NOMO-1 treated with DMSO at 0.1 percent for 48 hours (cell line): ENCODE results near the gene KIF21A.

Experiments
- DNase-seq: peaks from one replicate; lab custom pipeline; 2025; ENCODE audit not compliant: unreplicated experiment; lab: John Stamatoyannopoulos, UW

Gene KIF21A

GRCh38 chr12:39392154-39392925, 50.6 kb downstream of the KIF21A start:
- DNase-seq: no peak

GRCh38 chr12:39390752-39391151, 52.2 kb downstream of the KIF21A start:
- DNase-seq: no peak

GRCh38 chr12:39389399-39390150, 53.3 kb downstream of the KIF21A start:
- DNase-seq: no peak

DNA sequence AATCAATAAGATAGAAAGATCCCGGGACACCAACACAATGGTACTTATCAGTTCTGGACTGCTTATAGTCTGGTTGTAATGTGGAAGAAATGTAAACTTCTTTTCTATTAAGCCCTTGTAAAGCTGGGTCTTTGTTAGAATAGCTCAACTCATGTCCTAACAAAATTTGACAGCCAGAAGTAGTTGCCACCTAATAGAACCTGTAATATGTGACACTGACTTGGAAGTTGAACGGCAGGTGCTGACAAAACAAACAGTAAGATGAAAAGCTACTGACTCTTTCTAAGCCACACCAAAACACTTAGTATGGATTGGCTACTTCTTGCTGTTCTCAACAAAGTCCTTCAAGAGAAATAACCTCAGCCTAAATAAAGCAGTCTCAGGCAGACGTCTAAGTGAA, 56.6 kb downstream of the KIF21A start:
- DNase-seq: no peak

DNA sequence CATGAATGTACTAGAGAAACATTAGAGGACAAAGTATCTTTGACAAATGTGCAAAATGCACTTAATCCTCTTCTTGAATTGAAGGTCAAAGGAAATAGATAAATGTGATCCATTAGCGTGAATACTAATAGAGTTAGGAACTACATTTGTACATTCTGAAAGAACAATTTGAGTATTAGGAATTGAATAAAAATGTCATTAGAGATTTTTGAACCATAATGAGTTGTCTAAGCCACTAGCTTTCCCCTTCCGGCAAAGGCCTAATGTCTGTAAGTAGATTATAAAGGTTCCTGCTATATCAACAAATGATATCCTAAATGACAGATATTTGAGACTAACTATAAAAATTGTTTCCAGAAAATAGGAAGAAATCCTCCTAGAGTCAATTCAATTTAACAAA, 59.8 kb downstream of the KIF21A start:
- DNase-seq: no peak

DNA sequence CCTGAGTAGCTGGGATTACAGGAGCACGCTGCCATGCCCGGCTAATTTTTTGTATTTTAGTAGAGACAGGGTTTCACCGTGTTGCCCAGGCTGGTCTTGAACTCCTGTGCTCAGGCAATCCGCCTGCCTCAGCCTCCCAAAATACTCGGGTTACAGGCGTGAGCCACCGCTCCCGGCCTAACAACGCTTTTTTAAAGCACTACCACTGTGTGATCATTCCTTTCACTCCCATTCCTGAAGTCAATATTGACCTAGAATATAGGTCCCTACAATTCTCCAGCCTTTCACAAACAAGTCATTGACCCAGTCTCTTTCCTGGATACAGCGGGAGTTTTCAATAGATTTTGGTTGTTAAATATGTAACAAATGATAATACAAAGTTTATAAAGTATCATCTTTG, 62.8 kb downstream of the KIF21A start:
- no peak for DNase-seq

GRCh38 chr12:39378341-39378740, 64.6 kb downstream of the KIF21A start:
- DNase-seq: no peak

- DNase-seq: no peak
Observed at GRCh38 chr12:39375206-39375808, 67.6 kb downstream of the KIF21A start.

DNA sequence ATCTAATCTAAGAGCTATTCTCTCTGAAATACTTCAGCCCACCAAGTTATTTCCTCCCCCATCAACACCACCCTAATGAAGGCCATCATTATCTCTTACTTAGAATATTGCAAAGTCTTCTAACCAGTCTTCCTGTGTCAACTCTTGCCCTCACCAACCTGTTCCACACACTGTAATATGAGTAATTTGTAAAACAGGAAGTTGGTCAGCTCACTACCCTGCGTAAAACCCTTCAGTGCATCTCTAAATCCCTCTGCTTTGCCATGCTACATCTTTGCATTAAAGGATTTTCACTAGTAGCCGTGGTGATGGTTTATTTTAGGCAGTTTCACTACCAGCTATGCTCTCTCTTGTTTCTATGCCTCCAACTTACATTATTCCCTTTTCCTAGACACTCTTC, 70.0 kb downstream of the KIF21A start:
- DNase-seq: peak; percentile 69

GRCh38 chr12:39372204-39372925, 70.6 kb downstream of the KIF21A start:
- DNase-seq: no peak

GRCh38 chr12:39369756-39370155, 73.2 kb downstream of the KIF21A start:
- no peak for DNase-seq

- no peak for DNase-seq
Observed at GRCh38 chr12:39368891-39369290, 74.0 kb downstream of the KIF21A start.

- DNase-seq: no peak
Observed at GRCh38 chr12:39368096-39368495, 74.8 kb downstream of the KIF21A start.

DNA sequence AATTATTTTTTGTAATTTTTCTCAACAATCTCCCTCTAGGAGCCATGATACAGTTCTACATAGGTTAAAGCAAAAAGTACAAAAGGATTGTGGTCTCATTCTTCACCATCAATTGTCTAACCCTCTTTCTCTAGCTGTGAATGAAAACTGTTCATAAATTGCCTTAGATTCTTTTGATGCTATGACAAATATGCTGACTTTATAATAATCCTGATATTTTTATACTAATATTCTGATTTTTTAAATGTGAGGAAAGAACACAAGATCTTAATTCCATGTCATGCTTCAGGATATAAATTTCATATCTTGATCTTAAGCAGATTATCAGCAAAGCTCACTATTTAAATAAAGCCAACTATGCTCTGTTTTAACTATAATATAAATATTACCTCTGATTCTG, 75.4 kb downstream of the KIF21A start:
- no peak for DNase-seq

DNA sequence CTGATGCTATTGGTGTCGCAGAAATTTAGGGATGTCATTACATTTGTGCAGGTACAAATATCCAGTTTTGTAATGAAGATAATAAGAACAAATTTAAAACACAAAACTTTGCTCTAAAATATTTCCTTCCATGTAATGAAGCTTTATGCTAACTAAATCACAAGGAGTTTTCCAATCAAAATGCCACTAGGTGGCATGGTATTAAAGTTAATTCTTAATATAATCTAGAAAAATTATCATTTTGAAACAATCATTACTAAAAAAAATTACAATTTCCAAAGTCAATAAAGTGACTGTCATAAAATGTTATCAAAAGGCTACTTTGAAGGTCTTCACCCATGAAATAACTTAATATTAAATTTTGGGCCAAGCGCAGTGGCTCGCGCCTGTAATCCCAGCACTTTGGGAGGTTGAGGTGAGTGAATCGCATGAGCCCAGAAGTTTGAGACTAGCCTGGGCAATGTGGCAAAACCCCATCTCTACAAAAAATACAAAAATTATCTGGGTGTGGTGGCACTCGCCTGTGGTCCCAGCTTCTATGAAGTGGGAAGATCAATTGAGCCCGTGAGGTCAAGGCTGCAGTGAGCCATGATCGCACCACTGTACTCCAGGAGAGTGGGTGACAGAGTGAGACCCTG, 77.4 kb downstream of the KIF21A start:
- DNase-seq: no peak

DNA sequence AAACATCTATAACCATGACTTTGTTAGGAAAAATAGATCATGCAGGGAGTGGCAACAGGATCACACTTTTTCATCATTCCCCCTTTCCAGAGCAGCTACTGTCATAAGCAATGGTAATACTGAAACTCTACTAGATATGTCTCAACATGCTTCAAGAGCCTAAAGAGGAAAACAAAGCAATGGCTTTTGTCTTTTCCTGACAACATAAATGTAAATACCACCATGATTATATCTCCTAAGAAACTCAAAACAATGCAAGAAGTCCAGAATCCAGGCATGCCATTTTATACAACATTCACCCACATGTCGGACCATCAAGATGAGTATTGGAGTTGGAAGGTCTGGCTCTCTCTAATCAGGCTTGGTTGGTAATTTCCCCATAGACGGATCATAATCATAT, 78.7 kb downstream of the KIF21A start:
- no peak for DNase-seq

- DNase-seq: no peak
Observed at GRCh38 chr12:39359645-39360044, 83.3 kb downstream of the KIF21A start.

DNA sequence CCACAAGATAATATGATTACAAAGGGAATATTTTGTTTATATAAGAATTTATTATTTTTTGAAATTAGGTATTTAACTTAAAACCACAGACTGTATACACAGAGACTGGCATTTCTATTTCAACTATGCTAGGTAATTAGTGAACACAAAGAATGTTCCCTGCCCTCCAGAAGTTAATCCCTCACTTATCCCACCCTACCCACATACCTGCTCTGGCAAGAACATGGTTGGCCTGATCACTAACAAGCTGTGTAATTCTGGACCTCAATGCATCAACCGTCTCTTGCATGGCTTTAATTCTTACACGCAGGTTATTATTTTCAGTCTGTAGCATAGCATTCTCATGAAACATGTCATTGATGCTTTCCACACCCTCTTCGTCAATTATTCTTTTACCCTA, 85.9 kb downstream of the KIF21A start:
- no peak for DNase-seq

DNA sequence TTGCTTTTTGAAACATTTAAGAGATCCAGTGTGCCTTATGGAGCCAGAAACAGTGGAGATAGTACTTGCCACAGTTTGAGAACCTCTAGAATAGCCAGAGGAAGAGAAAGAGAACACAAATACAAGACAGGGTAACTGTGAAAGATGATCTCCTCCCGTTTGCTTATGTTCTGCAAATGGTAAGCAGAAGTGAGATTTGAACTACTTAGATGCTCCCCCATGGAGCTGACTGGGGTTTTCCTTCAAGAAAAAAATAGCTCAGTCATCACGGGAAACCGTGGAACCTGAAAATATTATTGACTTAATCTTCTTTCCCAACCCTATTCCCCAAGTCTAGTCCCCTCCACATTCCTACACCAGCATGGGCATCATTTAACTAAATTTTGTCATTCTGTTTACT, 87.1 kb downstream of the KIF21A start:
- no peak for DNase-seq

- no peak for DNase-seq
Observed at GRCh38 chr12:39354955-39355354, 88.0 kb downstream of the KIF21A start.

- DNase-seq: peak; percentile 38
Observed at GRCh38 chr12:39352471-39353017, 90.4 kb downstream of the KIF21A start.
